ENCODE results near the gene EPB41L1.

DNA sequence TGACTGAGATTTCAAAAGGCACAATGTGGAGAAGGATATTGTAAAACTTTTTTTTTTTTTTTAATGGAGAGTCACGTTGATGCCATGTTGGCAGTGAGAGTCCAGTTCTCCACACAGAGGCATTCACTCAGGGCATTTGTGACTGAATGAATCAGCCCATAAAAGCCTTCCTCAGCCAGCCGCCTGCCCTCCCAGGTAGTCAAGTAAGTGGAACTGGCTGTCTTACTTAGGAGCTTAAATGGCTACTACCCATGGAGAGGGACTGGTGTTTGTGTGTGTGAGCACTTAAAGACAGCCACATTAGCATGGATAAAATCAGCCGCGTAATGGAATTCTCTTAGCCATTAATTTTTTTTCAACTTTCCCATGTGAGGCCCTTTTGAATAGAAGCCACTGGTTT, 94.3 kb downstream of the EPB41L1 start:
- no peak for TF ChIP-seq CTCF (IDR thresholded peaks at IDR 0.05)
- no peak for TF ChIP-seq POLR2A (IDR thresholded peaks at IDR 0.05)

All from lower leg skin (tissue), 3 donors.